HL-60 (cell line): ENCODE results near the gene SLK.

Experiments
- DNase-seq, 2 experiments: peaks; one replicate each; pipeline ENCODE4 v3.0.0-alpha.2; 2010 to 2020; ENCODE audit warnings: low read depth in 1 of 2, low spot score in 1 of 2
- H3K27ac ChIP-seq: fragments of 250-450 bp; sonication (Bioruptor Pico); replicated peaks from 2 replicates; pipeline ENCODE4 v1.5.1; 2020; ENCODE audit warnings: mild to moderate bottlenecking, moderate library complexity
- H3K27me3 ChIP-seq: fragments of 250-450 bp; sonication (Bioruptor Pico); 2 replicates; pipeline ENCODE4 v1.5.1; 2021; ENCODE audit warnings: mild to moderate bottlenecking, moderate library complexity; ENCODE audit not compliant: insufficient read depth, poor library complexity, severe bottlenecking
- H3K4me3 ChIP-seq: replicated peaks from 2 replicates; pipeline ENCODE4 v1.5.1; 2011; ENCODE audit warnings: mild to moderate bottlenecking, control low read depth, low read length; ENCODE audit not compliant: insufficient read depth
- GABPA ChIP-seq: IDR thresholded peaks from 2 replicates; pipeline ENCODE4 v1.6.1; 2012; ENCODE audit warnings: low read depth
- POLR2AphosphoS5 ChIP-seq: IDR thresholded peaks from 2 replicates; pipeline ENCODE4 v1.6.1; 2012; ENCODE audit warnings: low read depth
- SPI1 ChIP-seq: IDR thresholded peaks from 2 replicates; pipeline ENCODE4 v1.6.1; 2012; ENCODE audit warnings: low read depth, mild to moderate bottlenecking, borderline replicate concordance
- TF ChIP-seq, protein P1 (sequence below): IDR thresholded peaks from one replicate; pipeline ENCODE4 v1.5.1; 2011; ENCODE audit warnings: low read length, control low read depth, inconsistent platforms; ENCODE audit not compliant: insufficient read depth
- TF ChIP-seq, protein P2 (sequence below): IDR thresholded peaks from 2 replicates; pipeline ENCODE4 v1.6.1; 2012; ENCODE audit warnings: low read depth; ENCODE audit not compliant: insufficient replicate concordance

Gene SLK

DNA sequence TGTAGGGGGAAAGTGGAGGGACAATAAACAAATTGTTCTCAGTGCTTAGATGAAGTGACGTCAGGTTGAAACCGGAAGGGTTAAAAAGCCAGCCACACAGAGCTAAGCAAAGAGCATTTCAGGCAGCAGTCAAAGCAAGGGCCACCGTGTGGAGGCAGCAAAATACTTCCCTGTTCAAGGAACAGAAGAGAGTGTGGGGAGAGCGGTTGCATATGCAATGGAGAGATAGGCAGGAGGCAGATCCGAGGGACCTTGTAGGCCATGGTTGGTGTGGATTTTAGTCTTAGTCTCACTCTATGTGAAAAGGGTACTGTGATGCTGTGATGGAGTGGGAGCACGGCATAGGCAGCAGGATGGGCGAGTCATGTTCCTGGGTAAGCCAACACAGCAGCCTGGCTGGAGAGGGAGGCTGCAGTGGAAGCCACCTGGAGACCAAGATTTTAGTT, 45.2 kb upstream of the SLK start:
- TF ChIP-seq SPI1 (no peak), POLR2AphosphoS5 (no peak), GABPA (peak; percentile 37; the same call in 1 of the 2 replicates)
- TF ChIP-seq, protein P1, sequence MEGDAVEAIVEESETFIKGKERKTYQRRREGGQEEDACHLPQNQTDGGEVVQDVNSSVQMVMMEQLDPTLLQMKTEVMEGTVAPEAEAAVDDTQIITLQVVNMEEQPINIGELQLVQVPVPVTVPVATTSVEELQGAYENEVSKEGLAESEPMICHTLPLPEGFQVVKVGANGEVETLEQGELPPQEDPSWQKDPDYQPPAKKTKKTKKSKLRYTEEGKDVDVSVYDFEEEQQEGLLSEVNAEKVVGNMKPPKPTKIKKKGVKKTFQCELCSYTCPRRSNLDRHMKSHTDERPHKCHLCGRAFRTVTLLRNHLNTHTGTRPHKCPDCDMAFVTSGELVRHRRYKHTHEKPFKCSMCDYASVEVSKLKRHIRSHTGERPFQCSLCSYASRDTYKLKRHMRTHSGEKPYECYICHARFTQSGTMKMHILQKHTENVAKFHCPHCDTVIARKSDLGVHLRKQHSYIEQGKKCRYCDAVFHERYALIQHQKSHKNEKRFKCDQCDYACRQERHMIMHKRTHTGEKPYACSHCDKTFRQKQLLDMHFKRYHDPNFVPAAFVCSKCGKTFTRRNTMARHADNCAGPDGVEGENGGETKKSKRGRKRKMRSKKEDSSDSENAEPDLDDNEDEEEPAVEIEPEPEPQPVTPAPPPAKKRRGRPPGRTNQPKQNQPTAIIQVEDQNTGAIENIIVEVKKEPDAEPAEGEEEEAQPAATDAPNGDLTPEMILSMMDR = peak; percentile 6

DNA sequence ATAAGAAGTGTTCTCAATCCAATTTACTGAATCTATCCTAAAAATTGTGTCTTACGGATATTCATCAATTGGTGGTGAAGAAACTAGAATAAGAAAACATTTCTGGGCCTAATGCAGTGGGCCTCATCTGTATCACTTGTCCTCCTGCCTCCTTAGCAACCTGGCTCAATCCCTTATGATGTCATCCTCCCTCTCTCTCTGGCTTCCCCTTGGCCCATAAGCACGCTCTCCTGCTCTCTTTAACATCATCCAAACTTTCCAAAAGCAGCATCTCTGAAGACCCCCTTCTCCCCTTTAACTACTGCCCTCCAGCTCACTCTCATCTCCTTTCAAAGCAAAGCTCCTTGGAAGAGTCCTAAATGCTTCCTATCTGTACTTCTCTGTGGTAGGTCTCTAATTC, 44.3 kb upstream of the SLK start:
- TF ChIP-seq, protein P2, sequence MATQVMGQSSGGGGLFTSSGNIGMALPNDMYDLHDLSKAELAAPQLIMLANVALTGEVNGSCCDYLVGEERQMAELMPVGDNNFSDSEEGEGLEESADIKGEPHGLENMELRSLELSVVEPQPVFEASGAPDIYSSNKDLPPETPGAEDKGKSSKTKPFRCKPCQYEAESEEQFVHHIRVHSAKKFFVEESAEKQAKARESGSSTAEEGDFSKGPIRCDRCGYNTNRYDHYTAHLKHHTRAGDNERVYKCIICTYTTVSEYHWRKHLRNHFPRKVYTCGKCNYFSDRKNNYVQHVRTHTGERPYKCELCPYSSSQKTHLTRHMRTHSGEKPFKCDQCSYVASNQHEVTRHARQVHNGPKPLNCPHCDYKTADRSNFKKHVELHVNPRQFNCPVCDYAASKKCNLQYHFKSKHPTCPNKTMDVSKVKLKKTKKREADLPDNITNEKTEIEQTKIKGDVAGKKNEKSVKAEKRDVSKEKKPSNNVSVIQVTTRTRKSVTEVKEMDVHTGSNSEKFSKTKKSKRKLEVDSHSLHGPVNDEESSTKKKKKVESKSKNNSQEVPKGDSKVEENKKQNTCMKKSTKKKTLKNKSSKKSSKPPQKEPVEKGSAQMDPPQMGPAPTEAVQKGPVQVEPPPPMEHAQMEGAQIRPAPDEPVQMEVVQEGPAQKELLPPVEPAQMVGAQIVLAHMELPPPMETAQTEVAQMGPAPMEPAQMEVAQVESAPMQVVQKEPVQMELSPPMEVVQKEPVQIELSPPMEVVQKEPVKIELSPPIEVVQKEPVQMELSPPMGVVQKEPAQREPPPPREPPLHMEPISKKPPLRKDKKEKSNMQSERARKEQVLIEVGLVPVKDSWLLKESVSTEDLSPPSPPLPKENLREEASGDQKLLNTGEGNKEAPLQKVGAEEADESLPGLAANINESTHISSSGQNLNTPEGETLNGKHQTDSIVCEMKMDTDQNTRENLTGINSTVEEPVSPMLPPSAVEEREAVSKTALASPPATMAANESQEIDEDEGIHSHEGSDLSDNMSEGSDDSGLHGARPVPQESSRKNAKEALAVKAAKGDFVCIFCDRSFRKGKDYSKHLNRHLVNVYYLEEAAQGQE = no peak
- no peak for TF ChIP-seq SPI1
- TF ChIP-seq GABPA = no peak
- no peak for TF ChIP-seq POLR2AphosphoS5
- TF ChIP-seq, protein P1 = no peak
- H3K27me3 ChIP-seq = no peaks in the 10 kb centered on the region
- no peak for DNase-seq

More for the DNA sequence above, 45.2 kb upstream of the SLK start:
- DNase-seq = peak; percentile 49 to 86
- Histone ChIP-seq H3K27ac (peak overlapping the region; percentile 36), H3K27me3 (no peaks in the 10 kb centered on the region), H3K4me3 (no peak overlapping the region)

DNA sequence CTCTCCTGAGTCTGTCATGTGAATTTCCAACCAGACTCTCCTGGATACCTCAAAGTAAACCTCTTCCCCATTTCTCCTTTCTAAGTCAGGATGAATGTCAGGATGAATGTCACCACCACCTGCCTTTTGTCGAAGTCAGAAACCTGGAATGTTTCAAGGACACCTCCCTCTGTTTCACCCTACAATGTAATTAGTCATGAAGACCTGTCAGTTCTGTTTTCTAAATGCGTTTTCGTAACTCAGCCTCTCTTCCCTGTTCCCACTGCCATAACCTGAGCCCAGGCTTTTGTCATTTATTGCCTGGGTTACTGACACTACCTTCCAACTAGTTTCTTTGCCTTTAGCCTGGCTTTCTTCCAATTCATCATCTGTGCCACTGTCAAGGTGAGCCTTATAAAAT, 43.4 kb upstream of the SLK start:
- DNase-seq = no peak
- H3K27ac ChIP-seq = no peak overlapping the region
- H3K27me3 ChIP-seq = no peaks in the 10 kb centered on the region
- TF ChIP-seq GABPA (no peak), SPI1 (no peak), POLR2AphosphoS5 (no peak)
- TF ChIP-seq, protein P1 = no peak
- TF ChIP-seq, protein P2 = no peak
- H3K4me3 ChIP-seq = no peak overlapping the region

More for the DNA sequence above, 44.3 kb upstream of the SLK start:
- H3K27ac ChIP-seq = no peak overlapping the region
- no peak overlapping the region for H3K4me3 ChIP-seq

DNA sequence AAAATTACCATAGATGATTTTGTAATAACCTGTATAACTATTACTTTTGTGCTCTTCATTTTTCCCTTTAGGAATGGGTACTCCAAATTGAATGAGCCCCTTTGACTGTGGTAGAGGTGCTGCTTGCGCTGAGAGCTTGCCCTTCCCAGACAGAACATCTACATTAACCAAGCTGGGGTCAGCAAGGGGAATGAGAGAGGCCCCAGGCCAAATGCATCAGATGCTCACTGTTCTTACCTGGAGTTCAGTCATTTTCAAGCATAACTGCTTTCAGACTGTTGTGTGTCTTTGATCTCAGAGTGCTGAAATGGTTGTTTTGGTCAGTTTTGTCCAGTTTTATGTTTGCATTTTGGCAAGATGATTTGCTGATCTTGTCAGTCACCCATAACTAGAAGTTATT, 41.3 kb upstream of the SLK start:
- no peak overlapping the region for H3K4me3 ChIP-seq
- TF ChIP-seq SPI1 = no peak
- no peak for TF ChIP-seq GABPA
- no peak for TF ChIP-seq POLR2AphosphoS5
- TF ChIP-seq, protein P1 = no peak
- TF ChIP-seq, protein P2 = no peak
- no peak overlapping the region for H3K27ac ChIP-seq
- no peaks in the 10 kb centered on the region for H3K27me3 ChIP-seq
- DNase-seq = no peak
